Mucosa of gallbladder (tissue), 1 donor: ENCODE measurements around the gene MIA2. TPM values are rescaled to one million over a fixed set of nuclear protein-coding genes. Genes with fewer than 3 reads are reported as not detected.
A peak's percentile ranks its signal among the peaks of the same experiment; 100 is the strongest.
"Not testable (repeated sequence)": the region's sequence is repeated elsewhere in the genome, so short reads cannot be mapped to it uniquely, and the experiment has no call there.

Experiments used
- DNase-seq: peaks from one replicate; pipeline ENCODE4 v3.0.0-alpha.2; 2020; ENCODE audit warnings: low spot score
- total RNA-seq: library from RNA; stranded (reverse); gene quantifications from one replicate; pipeline ENCODE4 v1.2.1, GENCODE V29; 2021
- donor health status: DM: no; HTN: no; CAD: no.

The MIA2 gene
- total RNA-seq, 1 donor from 2014 or later = 81.7 TPM

GRCh38 chr14:39322807-39323206 lies 89.1 kb downstream of the MIA2 start:
- no peak for DNase-seq

GRCh38 chr14:39324097-39324496 lies 90.4 kb downstream of the MIA2 start:
- DNase-seq = no peak

GRCh38 chr14:39339003-39339402 lies 105.3 kb downstream of the MIA2 start:
- DNase-seq = peak; percentile 53

- DNase-seq = not testable (repeated sequence)
Observed at GRCh38 chr14:39341126-39341525, 107.4 kb downstream of the MIA2 start.

- DNase-seq = no peak
Observed at GRCh38 chr14:39342768-39343167, 109.1 kb downstream of the MIA2 start.

- DNase-seq = no peak
Observed at GRCh38 chr14:39343614-39344013, 109.9 kb downstream of the MIA2 start.

- DNase-seq = no peak
Observed at GRCh38 chr14:39350866-39351265, 117.2 kb downstream of the MIA2 start.

- DNase-seq = no peak
Observed at GRCh38 chr14:39351708-39352107, 118.0 kb downstream of the MIA2 start.

GRCh38 chr14:39359069-39359468 lies 125.4 kb downstream of the MIA2 start:
- DNase-seq = not testable (repeated sequence)

- no peak for DNase-seq
Observed at GRCh38 chr14:39360316-39360715, 126.6 kb downstream of the MIA2 start.

GRCh38 chr14:39361556-39361955 lies 127.8 kb downstream of the MIA2 start:
- DNase-seq = not testable (repeated sequence)

- no peak for DNase-seq
Observed at GRCh38 chr14:39364509-39364908, 130.8 kb downstream of the MIA2 start.

GRCh38 chr14:39365354-39365753 lies 131.6 kb downstream of the MIA2 start:
- DNase-seq = no peak

- no peak for DNase-seq
Observed at GRCh38 chr14:39366460-39367386, 133.0 kb downstream of the MIA2 start.

GRCh38 chr14:39367387-39367751 lies 133.7 kb downstream of the MIA2 start:
- DNase-seq = no peak

- peak; percentile 36 for DNase-seq
Observed at GRCh38 chr14:39368261-39368959, 134.7 kb downstream of the MIA2 start.

- DNase-seq = no peak
Observed at GRCh38 chr14:39369029-39369428, 135.3 kb downstream of the MIA2 start.

- DNase-seq = no peak
Observed at GRCh38 chr14:39370415-39370814, 136.7 kb downstream of the MIA2 start.

- DNase-seq = no peak
Observed at GRCh38 chr14:39372656-39373055, 138.9 kb downstream of the MIA2 start.

- no peak for DNase-seq
Observed at GRCh38 chr14:39374851-39375250, 141.1 kb downstream of the MIA2 start.

- no peak for DNase-seq
Observed at GRCh38 chr14:39376667-39377403, 143.1 kb downstream of the MIA2 start.

- DNase-seq = no peak
Observed at GRCh38 chr14:39381366-39381765, 147.7 kb downstream of the MIA2 start.
